GM19372 (cell line): ENCODE results near the gene MARCHF11.
A peak's percentile ranks its signal among the peaks of the same experiment; 100 is the strongest.

Experiments used
- ATAC-seq: cut with Tn5 transposase; IDR thresholded peaks from one replicate; pipeline ENCODE4 v1.9.1; 2021; ENCODE audit warnings: mild to moderate bottlenecking, low read depth, moderate library complexity; ENCODE audit not compliant: unreplicated experiment

Gene MARCHF11

GRCh38 chr5:16179511-16179935, at the start of gene MARCHF11:
TSS of gene MARCHF11 (minus strand) at chr5:16179791. CDS start at chr5:16179575, 216 bp downstream.
- ATAC-seq: no peak

- no peak for ATAC-seq
Measured at GRCh38 chr5:16225927-16226326, 46.3 kb upstream of the MARCHF11 start.

GRCh38 chr5:16192311-16192710, 12.7 kb upstream of the MARCHF11 start:
- ATAC-seq: no peak

- no peak for ATAC-seq
Measured at GRCh38 chr5:16180789-16181082, 1.1 kb upstream of the MARCHF11 start.

GRCh38 chr5:16179936-16180788, 571 bp upstream of the MARCHF11 start:
- ATAC-seq: no peak

GRCh38 chr5:16178745-16179372, 732 bp downstream of the MARCHF11 start:
- no peak for ATAC-seq

GRCh38 chr5:16169550-16169949, 10.0 kb downstream of the MARCHF11 start:
- no peak for ATAC-seq

- peak; percentile 93 for ATAC-seq
Measured at GRCh38 chr5:16160706-16161105, 18.9 kb downstream of the MARCHF11 start.

- ATAC-seq: no peak
Measured at GRCh38 chr5:16159636-16160035, 20.0 kb downstream of the MARCHF11 start.

GRCh38 chr5:16156152-16156551, 23.4 kb downstream of the MARCHF11 start:
- ATAC-seq: no peak

- ATAC-seq: no peak
Measured at GRCh38 chr5:16152601-16153568, 26.7 kb downstream of the MARCHF11 start.

GRCh38 chr5:16149621-16150020, 30.0 kb downstream of the MARCHF11 start:
- ATAC-seq: no peak

GRCh38 chr5:16147179-16147900, 32.3 kb downstream of the MARCHF11 start:
- ATAC-seq: no peak

- no peak for ATAC-seq
Measured at GRCh38 chr5:16144416-16144815, 35.2 kb downstream of the MARCHF11 start.

GRCh38 chr5:16143361-16144049, 36.1 kb downstream of the MARCHF11 start:
- no peak for ATAC-seq

- ATAC-seq: no peak
Measured at GRCh38 chr5:16140944-16141343, 38.6 kb downstream of the MARCHF11 start.

GRCh38 chr5:16140417-16140816, 39.2 kb downstream of the MARCHF11 start:
- ATAC-seq: no peak

- no peak for ATAC-seq
Measured at GRCh38 chr5:16137177-16137576, 42.4 kb downstream of the MARCHF11 start.

GRCh38 chr5:16135506-16135905, 44.1 kb downstream of the MARCHF11 start:
- no peak for ATAC-seq

GRCh38 chr5:16135003-16135402, 44.6 kb downstream of the MARCHF11 start:
- no peak for ATAC-seq
